DMS153 treated with DMSO at 0.1 percent for 48 hours (cell line): ENCODE results near the gene ETFA.

Source experiments
- DNase-seq: peaks from one replicate; lab custom pipeline; 2025; ENCODE audit not compliant: unreplicated experiment; lab: John Stamatoyannopoulos, UW

The ETFA gene

DNA sequence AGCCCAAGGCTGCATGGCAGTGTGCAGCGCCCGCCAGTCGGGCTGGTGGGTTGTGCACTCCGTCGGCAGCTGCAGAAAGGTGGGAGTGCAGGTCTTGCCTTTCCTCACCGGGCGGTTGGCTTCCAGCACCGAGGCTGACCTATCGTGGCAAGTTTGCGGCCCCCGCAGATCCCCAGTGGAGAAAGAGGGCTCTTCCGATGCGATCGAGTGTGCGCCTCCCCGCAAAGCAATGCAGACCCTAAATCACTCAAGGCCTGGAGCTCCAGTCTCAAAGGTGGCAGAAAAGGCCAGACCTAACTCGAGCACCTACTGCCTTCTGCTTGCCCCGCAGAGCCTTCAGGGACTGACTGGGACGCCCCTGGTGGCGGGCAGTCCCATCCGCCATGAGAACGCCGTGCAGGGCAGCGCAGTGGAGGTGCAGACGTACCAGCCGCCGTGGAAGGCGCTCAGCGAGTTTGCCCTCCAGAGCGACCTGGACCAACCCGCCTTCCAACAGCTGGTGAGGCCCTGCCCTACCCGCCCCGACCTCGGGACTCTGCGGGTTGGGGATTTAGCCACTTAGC, 29.6 kb upstream of the ETFA start:
- no peak for DNase-seq

DNA sequence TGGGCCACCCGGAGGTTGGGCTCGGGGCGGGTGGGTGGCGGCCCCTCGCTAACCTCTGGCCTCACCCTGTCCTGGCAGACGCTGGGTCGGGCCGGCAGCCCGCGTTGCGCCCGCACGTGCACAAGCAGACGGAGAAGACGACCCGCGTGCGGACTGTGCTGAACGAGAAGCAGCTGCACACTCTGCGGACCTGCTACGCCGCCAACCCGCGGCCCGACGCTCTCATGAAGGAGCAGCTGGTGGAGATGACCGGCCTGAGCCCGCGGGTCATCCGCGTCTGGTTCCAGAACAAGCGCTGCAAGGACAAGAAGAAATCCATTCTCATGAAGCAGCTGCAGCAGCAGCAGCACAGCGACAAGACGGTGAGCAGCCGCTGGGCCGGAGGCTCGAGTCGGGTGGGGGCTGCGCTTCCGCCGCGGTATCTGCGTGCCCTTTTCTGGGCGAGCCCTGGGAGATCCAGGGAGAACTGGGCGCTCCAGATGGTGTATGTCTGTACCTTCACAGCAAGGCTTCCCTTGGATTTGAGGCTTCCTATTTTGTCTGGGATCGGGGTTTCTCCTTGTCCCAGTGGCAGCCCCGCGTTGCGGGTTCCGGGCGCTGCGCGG, 29.0 kb upstream of the ETFA start:
- no peak for DNase-seq

DNA sequence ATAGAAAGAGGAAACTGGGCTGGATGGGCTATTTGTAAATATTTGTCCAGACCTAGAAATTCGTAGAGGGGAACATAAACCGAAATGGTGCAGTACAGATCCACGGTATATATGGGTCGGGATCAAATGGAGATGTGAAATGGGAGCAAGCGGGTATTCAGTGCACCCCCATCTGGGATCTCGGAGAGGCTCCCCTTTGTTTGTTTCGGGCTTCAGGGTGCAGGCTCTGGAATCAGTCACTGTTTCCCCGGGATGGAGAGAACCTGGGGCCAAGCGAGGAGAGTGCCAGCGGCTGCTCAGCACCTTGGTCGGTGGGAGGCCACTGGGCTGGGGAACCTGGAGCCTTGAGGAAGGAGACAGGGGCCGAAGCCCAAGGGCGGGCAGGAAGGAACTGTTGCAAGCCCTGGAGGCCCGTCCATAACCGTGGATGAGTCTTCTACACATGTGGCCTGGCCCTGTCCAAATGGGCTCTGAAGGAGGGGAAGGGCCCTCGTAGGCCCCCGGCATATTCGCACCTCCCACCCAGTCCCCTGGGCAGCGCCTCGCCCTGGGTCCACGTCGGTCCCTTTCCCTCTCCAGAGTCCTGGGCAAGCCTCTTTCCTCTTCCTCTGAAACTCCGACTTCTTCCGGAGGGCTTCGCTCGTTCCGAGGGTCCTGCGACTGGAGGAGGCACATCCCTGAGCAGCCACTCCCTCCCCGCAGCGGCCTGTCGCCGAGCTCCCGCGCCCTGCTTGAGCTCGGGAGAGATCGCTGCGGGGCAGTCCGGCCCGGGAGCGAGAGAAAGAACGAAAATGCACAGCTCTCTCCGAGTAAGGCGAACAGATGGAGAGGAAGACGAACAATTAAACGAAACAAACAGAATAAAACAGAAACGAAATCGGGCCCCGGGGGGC, 28.3 kb upstream of the ETFA start:
- no peak for DNase-seq

DNA sequence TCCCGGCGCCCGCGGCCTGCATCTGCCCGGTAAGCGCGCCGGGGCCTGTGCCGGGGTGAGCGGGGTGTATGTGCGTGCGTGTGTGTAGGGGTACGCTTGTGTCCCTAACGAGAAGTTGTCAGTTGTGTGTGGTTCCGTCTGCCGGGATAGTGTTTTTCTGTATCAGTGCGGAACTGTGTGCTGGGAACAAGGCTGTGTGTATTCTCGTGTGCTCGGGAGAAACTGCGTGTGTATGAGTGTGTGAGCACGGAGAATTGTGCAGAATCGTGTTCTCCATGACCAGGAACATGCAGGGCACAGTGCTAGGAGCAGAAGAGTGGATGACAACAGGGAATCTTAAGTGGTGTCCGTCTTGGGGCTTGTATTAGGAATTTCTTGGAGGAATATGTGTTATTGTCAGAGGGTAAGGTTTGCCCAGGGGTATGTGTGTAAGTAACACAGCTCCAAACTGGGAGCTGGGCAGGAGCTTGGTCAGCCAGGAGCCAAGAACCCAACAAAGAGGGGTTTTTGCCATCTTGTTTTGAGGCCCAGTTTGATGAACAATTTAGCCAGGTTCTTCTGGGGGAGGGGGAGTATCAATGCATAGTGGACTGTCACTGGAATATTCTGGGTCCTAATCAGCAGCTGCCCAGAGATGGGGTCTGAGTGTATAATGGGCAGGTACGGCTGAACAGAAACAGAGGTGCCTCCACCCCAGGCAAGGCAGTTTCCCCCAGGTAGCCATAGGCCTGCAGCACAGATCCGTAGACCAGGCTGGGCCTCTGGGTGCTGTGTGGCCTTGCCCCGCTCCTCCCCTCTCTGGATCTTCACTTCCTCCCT, 27.4 kb upstream of the ETFA start:
- DNase-seq, result no peak

DNA sequence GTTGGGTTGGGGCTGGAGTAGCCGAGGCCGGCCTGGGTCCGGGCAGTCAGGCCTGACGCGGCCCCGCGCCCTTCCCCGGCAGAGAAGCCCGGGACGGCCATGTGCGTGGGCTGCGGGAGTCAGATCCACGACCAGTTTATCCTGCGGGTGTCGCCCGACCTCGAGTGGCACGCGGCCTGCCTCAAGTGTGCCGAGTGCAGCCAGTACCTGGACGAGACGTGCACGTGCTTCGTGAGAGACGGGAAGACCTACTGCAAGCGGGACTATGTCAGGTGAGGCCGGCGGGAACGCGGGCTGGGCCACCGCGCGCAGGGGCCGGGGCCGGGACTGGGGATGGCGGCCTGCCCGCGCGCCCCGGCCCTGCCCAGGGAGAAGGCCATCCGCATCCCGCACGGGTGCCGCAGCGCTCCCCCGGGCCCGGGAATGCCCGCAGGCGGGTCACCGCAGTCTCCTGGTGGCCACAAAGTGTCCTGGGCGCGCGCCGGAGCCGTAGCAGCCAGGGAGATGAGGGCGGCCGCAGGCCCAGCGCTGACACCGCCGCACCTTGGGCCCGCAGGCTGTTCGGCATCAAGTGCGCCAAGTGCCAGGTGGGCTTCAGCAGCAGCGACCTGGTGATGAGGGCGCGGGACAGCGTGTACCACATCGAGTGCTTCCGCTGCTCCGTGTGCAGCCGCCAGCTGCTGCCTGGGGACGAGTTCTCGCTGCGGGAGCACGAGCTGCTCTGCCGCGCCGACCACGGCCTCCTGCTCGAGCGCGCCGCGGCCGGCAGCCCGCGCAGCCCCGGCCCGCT, 26.6 kb upstream of the ETFA start:
- no peak for DNase-seq

DNA sequence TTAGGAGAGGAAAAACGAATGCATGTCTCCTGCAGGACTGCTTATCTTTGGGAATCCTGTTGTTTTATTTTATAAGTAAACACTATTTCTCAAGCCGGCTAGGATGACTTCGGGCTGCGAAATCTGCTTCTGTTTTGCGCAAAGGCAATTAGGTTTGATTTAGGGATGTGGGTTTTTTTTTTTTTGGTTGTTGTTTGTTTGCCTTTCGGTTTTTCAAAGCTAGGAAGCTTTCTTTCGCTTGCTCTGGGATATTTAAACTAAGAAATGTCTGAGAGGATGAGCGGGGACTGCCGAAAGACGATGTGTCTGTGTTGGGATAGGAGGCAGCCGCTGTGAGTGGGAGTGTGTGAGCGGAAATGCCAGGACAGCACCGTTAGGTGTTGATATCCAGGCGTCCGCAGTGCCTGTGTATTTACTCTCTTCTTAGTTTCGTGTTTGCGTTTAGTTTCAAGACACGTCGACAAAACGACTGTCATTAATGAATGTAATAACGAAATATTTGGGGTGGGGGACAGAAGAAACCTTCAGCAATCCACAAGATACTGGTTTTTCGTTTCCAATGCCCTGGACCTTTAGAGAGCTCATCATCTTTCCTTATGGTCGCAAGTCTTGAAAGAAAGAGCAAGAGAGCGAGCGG, 25.9 kb upstream of the ETFA start:
- DNase-seq, result no peak

DNA sequence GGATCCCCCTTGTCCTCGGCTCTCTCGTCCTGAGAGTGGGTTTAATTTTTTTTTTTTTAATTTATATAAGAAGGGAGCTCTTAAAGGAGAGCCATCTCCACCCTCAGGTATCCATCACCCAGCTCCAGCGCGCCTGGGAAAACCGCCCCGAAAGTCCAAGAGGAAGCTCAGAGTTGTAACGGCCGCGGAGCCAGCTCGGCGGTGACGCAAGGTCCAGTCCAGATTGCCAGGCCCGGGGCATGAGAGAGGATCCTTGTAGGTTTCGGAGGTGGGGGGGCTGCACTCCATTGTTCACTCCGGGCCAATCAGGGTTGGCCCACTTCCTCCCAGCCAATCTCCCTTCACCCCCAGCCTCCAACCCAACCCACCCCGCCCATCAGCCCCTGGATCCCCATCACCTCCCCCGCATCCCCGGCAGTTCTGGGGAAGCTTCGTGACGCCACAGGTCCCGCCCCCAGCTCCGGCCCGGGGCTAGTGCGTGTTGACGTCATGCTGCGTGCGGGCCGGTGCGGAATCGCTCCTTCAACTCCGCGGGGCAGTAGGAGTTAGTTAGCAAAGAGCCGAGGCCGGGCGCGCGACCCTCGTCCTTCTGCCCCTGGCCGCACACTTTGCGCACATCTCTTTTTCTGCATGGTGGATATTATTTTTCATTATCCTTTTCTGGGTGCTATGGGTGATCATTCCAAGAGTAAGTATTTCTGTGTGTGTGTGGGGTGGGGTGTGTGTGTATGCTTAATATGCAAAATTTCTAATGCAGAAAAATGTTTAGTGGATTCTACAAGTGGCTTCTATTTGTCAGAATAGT, 25.2 kb upstream of the ETFA start, which contains the start of gene ISL2:
TSS of gene ISL2 (plus strand) at position 520 of the 805 bp plus-strand sequence. CDS start at position 631, 111 bp downstream.
- DNase-seq, result no peak

DNA sequence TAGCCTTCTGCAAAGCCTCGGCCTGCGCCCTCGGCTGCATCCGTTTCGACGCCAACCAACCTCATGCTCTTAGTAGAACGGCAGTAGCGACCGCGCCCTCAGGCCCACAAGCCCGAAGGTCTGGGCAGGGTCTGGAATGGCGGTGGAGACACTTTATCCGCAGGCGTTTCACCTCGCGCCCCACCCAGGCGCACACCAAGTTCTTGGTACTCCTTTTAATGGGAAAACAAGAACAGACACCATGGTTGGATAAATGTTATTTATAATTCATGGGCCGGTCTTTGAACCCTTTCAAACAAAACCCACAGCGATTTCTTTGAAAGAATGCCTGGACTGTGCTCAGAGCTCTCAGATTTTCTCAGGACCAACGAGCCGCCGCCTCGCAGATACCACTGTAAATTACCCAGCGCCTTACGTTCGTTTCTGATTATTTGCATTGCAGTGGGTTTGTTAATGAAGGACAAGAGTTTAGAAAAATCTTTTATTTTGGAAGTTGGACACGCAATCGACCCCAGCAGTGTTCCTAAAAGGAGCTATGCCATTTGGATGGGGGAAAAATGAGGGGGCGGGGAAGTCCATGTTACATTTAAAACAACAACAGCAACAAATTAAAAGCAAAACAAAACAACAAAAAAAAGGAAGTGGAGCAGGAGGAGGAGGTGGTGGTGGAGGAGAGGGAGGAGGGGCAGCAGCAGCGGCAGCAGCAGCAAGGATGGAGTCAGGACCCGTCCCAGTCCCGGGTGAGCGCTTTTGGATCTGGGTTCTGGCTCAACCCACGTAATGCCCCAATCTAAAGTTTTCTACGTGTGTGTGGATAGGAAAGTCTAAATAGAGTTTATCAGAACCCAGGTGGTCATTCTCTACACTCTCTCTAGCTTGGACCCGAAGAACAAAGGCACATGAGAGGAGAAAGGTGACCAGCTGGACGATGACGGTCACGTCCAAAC, 24.3 kb upstream of the ETFA start:
- no peak for DNase-seq

DNA sequence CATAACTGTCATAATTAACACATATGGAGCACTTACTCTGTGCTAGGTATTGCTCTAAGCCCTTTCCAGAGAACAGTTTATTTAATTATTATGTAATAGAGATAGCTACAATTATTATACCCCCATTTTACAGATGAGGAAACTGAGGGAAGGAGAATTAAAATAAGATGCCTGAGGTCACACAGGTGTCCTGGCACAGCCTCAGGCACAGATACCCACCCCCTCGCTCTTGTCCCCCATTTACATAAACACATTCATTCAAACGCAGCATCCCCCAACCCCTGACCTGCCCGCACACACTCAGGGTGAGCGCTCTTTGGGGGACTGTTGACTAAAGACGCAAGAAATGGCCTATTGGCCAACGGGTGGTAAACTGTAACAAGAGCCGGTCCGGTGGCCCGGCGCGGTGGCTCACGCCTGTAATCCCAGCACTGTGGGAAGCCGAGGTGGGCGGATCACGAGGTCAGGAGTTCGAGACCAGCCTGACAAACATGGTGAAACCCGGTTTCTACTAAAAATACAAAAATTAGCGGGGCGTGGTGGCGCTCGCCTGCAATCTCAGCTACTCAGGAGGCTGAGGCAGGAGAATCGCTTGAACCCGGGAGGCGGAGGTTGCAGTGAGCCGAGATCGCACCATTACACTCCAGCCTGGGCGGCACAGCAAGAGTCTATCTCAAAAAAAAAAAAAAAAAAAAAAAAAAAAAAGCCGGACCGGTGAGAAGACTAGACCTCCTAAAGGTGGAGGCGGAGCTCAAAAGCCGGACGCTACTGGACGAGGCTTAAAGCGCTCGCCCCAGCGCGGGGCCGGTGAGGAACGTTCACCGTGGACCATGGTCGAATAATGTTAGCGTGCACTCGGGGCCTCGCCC, 23.4 kb upstream of the ETFA start:
- no peak for DNase-seq

DNA sequence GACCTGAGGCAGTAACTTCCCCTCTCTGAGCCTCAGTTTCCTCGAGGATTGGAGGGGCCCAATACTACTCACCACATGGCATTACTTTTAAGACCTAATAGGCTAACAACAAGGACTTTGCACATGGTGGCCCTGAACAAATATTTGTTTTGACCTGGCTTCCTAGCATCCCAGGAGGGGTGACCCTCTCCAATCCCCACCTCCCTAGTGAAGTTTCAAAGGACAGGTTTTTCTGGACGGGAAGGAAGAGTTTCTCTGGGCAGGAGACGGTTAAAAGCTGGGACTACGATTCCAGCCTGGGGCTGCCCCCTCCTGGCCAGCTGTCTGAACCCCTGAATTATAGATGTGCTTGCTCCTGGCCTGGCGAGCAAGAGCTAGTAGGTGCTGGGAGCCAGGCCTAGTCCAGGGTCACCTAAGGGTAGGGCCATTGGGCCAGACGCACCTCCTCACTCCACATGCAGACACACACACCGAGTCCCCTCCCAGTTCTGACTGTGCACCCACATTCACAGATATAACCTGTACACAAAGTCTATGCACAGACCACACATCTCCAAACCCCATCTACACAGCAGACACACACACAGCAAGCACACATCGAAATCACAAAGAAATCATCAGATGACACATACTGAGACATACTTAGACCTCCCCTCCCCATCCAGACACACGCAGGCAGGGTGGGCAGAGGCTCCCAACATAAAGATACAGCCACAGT, 22.6 kb upstream of the ETFA start:
- no peak for DNase-seq

DNA sequence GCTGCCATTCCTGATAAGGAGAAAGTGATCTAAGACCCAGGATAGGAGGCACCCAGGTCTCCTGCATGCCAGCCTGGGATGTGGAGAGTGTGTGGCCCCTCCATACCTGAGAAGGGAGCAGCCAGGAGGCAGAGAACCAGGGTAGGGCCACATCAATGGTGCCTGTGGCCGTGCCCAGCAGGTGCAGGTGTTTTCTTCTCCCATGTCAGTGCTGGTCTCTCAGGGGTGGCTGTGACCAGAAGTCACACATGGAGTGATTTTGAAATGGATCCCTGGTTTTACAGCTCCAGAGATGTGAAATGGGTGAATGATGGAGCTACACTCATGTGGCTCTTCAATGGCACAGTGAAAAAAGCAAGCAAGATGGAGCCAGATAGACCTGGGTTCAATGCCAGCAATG, 22.0 kb upstream of the ETFA start:
- no peak for DNase-seq

DNA sequence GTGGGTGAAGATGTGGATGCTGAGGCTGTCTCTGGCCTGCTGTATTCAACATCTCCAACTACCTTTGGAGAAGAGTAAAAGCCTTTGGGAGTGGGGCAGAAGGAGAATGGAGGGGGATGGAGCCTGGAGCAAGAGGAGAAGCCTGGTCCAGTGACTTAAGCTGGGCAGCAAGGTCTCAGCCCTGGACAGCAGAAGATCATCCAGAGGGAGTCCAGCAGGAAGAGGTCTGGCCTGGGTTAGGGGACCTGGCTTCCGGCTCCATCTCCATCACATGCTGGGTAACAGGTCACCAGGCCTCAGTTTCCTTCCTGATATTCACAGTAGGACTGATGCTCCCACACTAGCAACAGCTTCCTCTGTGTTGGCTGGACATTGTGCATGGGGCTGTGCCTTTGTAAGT, 21.5 kb upstream of the ETFA start:
- no peak for DNase-seq

DNA sequence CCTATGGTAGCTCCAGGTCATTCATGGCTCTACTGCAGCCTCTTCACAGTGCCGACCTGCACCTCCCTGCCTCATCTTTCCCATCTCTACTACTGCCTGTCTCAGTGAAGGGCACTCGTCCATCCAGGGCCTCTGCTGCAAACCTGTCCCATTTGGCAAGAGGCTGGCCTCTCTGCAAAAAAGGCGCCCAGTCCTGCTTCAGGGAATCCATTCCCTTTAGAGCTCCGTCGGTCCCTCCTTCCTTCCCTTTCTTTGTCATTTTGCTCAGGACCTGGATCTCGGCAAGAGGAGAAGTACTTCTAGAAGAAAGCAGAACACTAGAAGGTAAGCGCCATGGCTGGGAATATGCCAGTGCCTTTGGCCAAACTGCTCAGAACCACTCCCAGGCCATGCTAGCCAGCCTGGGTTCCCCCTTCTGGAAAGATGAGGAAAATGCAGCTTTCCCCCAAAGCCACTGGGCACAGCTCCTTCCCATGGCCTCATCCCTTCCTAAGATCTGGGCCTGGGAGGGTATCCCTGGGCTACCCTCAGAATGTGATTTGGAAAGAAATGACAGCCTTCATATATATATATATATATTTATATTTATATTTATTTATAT, 18.9 kb upstream of the ETFA start:
- no peak for DNase-seq

DNA sequence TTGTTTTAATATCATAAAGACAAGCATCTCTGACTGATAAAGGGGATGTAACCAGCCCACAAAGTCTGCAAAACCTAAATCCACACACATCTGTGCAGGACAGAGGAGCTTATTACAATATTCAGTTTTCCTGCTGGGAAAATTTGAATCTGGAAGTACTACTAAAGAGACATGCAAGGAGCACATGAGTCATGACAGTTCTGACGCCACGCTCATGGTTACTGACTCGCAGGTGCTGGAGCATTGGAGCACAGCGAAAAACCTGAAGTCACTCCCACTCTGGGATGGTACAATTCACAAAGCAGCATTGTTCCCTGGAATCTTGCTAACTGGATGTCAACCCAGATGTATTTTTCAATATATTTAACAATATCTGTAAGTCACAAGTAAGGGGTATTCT, 17.7 kb upstream of the ETFA start:
- no peak for DNase-seq

DNA sequence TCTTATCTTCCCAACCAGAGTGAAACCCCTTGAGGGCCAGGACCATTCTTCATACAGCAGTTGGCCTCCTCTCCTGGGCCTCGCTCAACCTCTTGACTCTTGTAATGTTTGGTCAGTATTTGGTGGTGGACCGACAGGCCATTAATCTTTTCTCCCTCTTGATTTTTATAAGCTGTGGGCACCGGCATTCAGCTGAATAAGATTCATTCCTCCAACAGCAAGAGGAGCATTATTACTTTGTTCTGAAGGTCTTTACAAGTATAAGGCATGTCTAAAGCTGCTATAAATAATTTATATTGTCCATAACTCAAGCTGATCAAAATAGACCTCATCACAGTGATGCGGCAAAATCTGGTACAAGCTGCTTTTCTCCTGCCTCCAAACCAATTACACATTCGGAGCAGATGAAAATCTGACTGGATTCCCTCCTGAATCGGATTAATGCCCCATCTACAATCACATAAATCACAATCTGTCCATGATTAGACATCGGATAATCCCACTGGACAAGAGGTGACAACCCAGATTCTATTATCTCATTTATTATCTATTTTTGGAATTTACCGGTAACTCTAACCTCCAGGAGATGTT, 16.9 kb upstream of the ETFA start:
- DNase-seq, result no peak
